ENCODE results near the gene GJB3.

Gene GJB3

DNA sequence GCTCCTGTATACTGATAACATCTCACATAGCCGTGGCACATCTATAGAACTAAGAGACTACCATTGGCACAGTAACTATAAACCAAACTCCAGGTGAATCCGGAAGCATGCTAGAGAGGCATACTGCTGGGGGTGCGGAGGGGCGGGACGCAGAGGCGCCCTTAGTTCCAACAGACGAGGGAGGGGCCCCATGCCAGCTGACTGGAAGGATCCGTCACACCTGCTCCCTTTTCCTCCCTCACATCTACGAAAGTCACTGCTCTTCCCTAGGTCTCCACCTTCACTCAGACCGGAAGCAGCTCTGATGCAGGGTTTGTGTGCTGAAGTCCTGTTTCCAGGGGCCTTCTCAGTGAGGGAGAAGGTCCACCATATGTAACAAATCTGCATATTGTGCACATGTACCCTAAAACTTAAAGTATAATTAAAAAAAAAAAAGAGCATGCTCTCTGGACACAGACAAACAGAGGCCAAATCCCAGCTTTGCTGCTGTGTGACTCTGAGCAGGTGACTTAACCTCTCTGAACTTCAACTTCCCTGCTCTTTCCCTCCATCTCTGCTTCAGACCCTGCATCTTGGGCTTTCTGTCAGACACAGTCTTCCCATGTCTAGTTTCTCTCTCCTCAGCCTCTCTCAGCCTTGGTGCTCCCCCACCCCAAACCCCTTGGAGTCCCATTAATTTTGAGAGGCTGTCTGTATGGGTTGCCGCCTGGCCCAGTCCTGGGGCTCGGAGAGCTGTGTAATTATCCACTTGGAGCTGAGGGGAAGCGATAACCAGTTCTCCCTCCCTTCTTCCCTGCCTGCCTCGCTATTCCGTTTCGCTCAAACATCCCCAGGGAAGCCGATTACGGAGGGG is 34.0 kb upstream of the GJB3 start:
- no peak overlapping the region for H3K4me3 ChIP-seq
- peaks cover 0 to 29% of the 10 kb centered on the region in 2 donors for H3K27me3 ChIP-seq
- intact Hi-C loops (cut with DNase I; ENCODE audit: low total_unique reads): no loop called here
- peaks cover 0 to 6% (median 0%) of the 10 kb centered on the region in 4 donors for H3K4me1 ChIP-seq
- no peaks in the 10 kb centered on the region for H3K9me3 ChIP-seq
- TF ChIP-seq, protein P1, sequence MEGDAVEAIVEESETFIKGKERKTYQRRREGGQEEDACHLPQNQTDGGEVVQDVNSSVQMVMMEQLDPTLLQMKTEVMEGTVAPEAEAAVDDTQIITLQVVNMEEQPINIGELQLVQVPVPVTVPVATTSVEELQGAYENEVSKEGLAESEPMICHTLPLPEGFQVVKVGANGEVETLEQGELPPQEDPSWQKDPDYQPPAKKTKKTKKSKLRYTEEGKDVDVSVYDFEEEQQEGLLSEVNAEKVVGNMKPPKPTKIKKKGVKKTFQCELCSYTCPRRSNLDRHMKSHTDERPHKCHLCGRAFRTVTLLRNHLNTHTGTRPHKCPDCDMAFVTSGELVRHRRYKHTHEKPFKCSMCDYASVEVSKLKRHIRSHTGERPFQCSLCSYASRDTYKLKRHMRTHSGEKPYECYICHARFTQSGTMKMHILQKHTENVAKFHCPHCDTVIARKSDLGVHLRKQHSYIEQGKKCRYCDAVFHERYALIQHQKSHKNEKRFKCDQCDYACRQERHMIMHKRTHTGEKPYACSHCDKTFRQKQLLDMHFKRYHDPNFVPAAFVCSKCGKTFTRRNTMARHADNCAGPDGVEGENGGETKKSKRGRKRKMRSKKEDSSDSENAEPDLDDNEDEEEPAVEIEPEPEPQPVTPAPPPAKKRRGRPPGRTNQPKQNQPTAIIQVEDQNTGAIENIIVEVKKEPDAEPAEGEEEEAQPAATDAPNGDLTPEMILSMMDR (IDR thresholded peaks at IDR 0.05): no peak
- no peak for DNase-seq
- H3K36me3 ChIP-seq: no peaks in the 10 kb centered on the region
- no peak overlapping the region for H3K27ac ChIP-seq

DNA sequence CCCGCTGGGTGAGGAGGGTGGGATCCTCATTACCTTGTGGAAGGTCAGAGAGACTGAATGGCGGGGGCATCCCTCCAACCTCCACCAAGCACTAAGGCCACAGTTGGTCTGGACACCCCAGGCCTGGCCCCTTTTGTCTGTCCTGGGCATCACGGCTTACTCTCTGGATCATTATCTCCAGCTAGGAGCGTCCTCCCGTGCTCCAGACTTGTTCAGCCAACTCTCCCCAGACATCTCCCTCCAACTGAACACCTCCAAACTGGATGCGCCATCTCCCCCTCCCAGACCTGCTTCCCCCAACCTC is 33.4 kb upstream of the GJB3 start:
- H3K4me1 ChIP-seq: peaks cover 0 to 3% (median 0%) of the 10 kb centered on the region in 4 donors
- H3K27me3 ChIP-seq: peaks cover 0 to 28% of the 10 kb centered on the region in 2 donors
- H3K9me3 ChIP-seq: no peaks in the 10 kb centered on the region
- TF ChIP-seq, protein P1 (IDR thresholded peaks at IDR 0.05): no peak
- no peak for DNase-seq
- no peak overlapping the region for H3K4me3 ChIP-seq
- intact Hi-C loops (cut with DNase I; ENCODE audit: low total_unique reads): no loop called here
- H3K36me3 ChIP-seq: no peaks in the 10 kb centered on the region
- no peak overlapping the region for H3K27ac ChIP-seq

DNA sequence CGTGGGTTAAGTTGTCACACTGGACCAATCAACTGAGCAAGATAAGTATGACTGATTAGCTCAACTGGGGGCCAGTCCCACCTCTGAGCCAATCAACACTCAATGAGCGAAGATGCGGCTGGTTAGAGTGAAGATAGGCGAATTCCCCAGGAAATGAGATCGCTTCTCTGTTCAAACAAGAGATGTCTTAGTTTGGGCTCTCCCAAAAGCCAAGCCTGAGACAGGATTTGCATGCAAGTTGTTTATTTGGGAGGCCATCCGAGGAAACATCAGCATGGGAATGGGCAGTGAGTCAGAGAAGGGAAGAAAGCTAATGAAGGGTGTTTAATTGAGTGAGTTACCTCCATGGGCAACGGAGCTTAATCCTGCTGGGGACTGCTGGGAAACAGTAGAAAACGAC is 31.0 kb upstream of the GJB3 start:
- Histone ChIP-seq H3K27ac (no peak overlapping the region), H3K4me1 (no peaks in the 10 kb centered on the region), H3K9me3 (no peaks in the 10 kb centered on the region), H3K36me3 (no peaks in the 10 kb centered on the region), H3K27me3 (peaks cover 0 to 24% of the 10 kb centered on the region in 2 donors), H3K4me3 (no peak overlapping the region)
- DNase-seq: no peak
- intact Hi-C loops (cut with DNase I; ENCODE audit: low total_unique reads): no loop called here
- TF ChIP-seq, protein P1 (IDR thresholded peaks at IDR 0.05): no peak

- no peaks in the 10 kb centered on the region for H3K36me3 ChIP-seq
- H3K27ac ChIP-seq: no peak overlapping the region
- H3K27me3 ChIP-seq: peaks cover 0 to 29% of the 10 kb centered on the region in 2 donors
- H3K9me3 ChIP-seq: no peaks in the 10 kb centered on the region
- no peak overlapping the region for H3K4me3 ChIP-seq
- TF ChIP-seq, protein P1 (IDR thresholded peaks at IDR 0.05): no peak
- DNase-seq: no peak
- intact Hi-C loops (cut with DNase I; ENCODE audit: low total_unique reads): no loop called here
- H3K4me1 ChIP-seq: no peaks in the 10 kb centered on the region
Measured at GRCh38 chr1:34750610-34751009, 30.4 kb upstream of the GJB3 start.

GRCh38 chr1:34753163-34753562 is 27.9 kb upstream of the GJB3 start:
- Histone ChIP-seq H3K4me3 (no peak overlapping the region), H3K36me3 (no peaks in the 10 kb centered on the region), H3K9me3 (no peaks in the 10 kb centered on the region), H3K27me3 (peaks cover 0 to 17% of the 10 kb centered on the region in 2 donors), H3K27ac (no peak overlapping the region), H3K4me1 (no peaks in the 10 kb centered on the region)
- intact Hi-C loops (cut with DNase I; ENCODE audit: low total_unique reads): no loop called here
- TF ChIP-seq, protein P1 (IDR thresholded peaks at IDR 0.05): no peak
- DNase-seq: no peak
